ENCODE results near the gene SFXN5. TPM values are rescaled to one million over a fixed set of nuclear protein-coding genes. Genes with fewer than 3 reads are reported as not detected.

The SFXN5 gene
- total RNA-seq, 3 donors from 2014 or later (not counting 1 experiment from before 2014, with no cell fraction given), result 15.3 to 22.3 (median 19.8) TPM

- H3K27ac ChIP-seq (ENCODE audit: low read length), result no peak overlapping the region
- H3K4me3 ChIP-seq (ENCODE audit: low read length), result no peak overlapping the region
- H3K9me3 Mint-ChIP-seq, result no peaks in the 10 kb centered on the region
- DNase-seq (no peak), ATAC-seq (no peak)
- peaks cover 6 to 23% of the 10 kb centered on the region in 2 donors for H3K4me1 Mint-ChIP-seq
- peaks cover 16% of the 10 kb centered on the region for H3K4me1 ChIP-seq (ENCODE audit: control insufficient read depth, insufficient read depth, low read length)
- H3K27ac Mint-ChIP-seq, result peak overlapping the region; percentile 30 to 38
- peak overlapping the region; percentile 74 for H3K4me3 Mint-ChIP-seq
- no peaks in the 10 kb centered on the region for H3K36me3 Mint-ChIP-seq
- TF ChIP-seq, protein P1, sequence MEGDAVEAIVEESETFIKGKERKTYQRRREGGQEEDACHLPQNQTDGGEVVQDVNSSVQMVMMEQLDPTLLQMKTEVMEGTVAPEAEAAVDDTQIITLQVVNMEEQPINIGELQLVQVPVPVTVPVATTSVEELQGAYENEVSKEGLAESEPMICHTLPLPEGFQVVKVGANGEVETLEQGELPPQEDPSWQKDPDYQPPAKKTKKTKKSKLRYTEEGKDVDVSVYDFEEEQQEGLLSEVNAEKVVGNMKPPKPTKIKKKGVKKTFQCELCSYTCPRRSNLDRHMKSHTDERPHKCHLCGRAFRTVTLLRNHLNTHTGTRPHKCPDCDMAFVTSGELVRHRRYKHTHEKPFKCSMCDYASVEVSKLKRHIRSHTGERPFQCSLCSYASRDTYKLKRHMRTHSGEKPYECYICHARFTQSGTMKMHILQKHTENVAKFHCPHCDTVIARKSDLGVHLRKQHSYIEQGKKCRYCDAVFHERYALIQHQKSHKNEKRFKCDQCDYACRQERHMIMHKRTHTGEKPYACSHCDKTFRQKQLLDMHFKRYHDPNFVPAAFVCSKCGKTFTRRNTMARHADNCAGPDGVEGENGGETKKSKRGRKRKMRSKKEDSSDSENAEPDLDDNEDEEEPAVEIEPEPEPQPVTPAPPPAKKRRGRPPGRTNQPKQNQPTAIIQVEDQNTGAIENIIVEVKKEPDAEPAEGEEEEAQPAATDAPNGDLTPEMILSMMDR (IDR thresholded peaks at IDR 0.05), result no peak
- H3K27me3 ChIP-seq (ENCODE audit: control insufficient read depth, insufficient read depth, low read length), result peaks cover 4% of the 10 kb centered on the region
- no peaks in the 10 kb centered on the region for H3K9me3 ChIP-seq (ENCODE audit: control insufficient read depth, insufficient read depth, low read length)
- H3K27me3 Mint-ChIP-seq (ENCODE audit: low read depth in 2 of 2), result peaks cover 0 to 13% of the 10 kb centered on the region in 2 donors
- 97% methylated on average over 4 of the region's 4 CpGs for WGBS (ENCODE audit: insufficient coverage)
- intact Hi-C loops (cut with micrococcal nuclease), result loop anchor here (2.0 kb wide), 1 partner anchor 62 kb away; no protein-coding TSS in a partner anchor
- no peaks in the 10 kb centered on the region for H3K36me3 ChIP-seq (ENCODE audit: control insufficient read depth, insufficient read depth, low read length)
Measured at GRCh38 chr2:73114273-73114867, 42.9 kb upstream of the SFXN5 start.

- intact Hi-C loops (cut with micrococcal nuclease), result loop anchor here (1.0 kb wide), 1 partner anchor 42 kb away; the partner anchor contains the start of gene SFXN5
- peak within 1 kb of the TSS in 1 of 2 donors; percentile 77 for H3K27ac Mint-ChIP-seq
- TF ChIP-seq, protein P1 (IDR thresholded peaks at IDR 0.05), result no peak
- peak within 1 kb of the TSS; percentile 90 for H3K4me3 Mint-ChIP-seq
- H3K9me3 Mint-ChIP-seq, result no peaks in the 10 kb centered on the region
- peak; percentile 74 to 89 for DNase-seq
- H3K36me3 ChIP-seq (ENCODE audit: control insufficient read depth, insufficient read depth, low read length), result no peaks in the 10 kb centered on the region
- H3K27me3 Mint-ChIP-seq (ENCODE audit: low read depth in 2 of 2), result peaks cover 0 to 13% of the 10 kb centered on the region in 2 donors
- H3K4me1 ChIP-seq (ENCODE audit: control insufficient read depth, insufficient read depth, low read length), result peaks cover 16% of the 10 kb centered on the region
- H3K9me3 ChIP-seq (ENCODE audit: control insufficient read depth, insufficient read depth, low read length), result no peaks in the 10 kb centered on the region
- H3K4me3 ChIP-seq (ENCODE audit: low read length), result peak within 1 kb of the TSS; percentile 77
- H3K36me3 Mint-ChIP-seq, result no peaks in the 10 kb centered on the region
- peaks cover 4% of the 10 kb centered on the region for H3K27me3 ChIP-seq (ENCODE audit: control insufficient read depth, insufficient read depth, low read length)
- peaks cover 6 to 23% of the 10 kb centered on the region in 2 donors for H3K4me1 Mint-ChIP-seq
- under 1% methylated on average over 89 of the region's 93 CpGs for WGBS (ENCODE audit: insufficient coverage)
- peak within 1 kb of the TSS; percentile 31 for H3K27ac ChIP-seq (ENCODE audit: low read length)
- peak; percentile 81 to 89 (median 88) for ATAC-seq
Measured at GRCh38 chr2:73112913-73113854, 41.7 kb upstream of the SFXN5 start, which contains the start of gene RAB11FIP5. TSS of gene RAB11FIP5 (minus strand) at chr2:73112948. CDS start at chr2:73112777, 171 bp downstream.

DNA sequence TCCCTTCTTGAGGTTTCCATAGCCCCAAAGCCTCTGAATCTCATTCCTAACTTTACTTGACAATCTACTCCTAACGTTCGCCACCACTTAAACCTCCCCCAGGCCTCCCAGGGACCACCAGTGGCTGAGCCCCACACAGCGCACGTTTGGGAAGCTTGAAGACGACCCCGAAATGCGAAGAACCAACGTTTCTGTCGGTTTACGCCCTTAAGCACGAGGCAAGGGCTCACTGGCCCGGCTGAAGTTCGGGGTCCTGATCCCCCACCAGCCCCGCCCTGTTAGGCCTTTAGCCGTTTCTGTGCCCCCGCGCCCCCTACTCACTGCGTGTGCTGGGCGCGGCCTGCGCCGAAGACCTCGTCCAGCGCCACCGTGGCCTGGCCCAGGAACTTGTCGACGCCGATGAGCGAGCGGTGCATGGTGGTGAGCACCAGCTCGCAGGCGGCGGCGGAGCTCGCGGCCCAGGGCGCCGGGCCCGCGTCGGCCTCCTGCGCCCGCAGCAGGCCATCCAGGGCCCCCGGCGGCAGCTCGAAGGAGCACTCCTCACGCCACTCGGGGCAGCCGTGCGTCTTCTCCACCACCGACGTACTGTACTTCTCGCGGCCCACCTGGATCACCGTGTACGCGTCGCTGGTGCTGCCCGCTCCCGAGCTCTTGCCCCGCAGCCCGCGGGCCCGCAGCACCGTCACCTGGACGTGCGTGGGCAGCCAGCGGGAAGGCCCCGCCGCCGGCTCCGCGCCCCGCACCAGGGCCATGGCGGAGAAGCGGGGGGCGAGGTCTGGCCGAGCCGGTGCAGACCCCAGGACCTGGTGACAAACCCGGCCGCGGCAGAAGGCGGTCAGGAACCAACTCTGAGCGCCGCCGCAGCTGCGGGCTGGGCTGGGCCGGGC lies 40.8 kb upstream of the SFXN5 start:
- DNase-seq (peak; percentile 29 to 63), ATAC-seq (peak; percentile 32 to 48 (median 46))
- Histone ChIP-seq H3K36me3 (ENCODE audit: control insufficient read depth, insufficient read depth, low read length) (no peaks in the 10 kb centered on the region), H3K4me1 (ENCODE audit: control insufficient read depth, insufficient read depth, low read length) (peaks cover 23% of the 10 kb centered on the region), H3K9me3 (ENCODE audit: control insufficient read depth, insufficient read depth, low read length) (no peaks in the 10 kb centered on the region), H3K27ac (ENCODE audit: low read length) (no peak overlapping the region), H3K4me3 (ENCODE audit: low read length) (peak overlapping the region; percentile 37), H3K27me3 (ENCODE audit: control insufficient read depth, insufficient read depth, low read length) (peaks cover 4% of the 10 kb centered on the region)
- peaks cover 0 to 13% of the 10 kb centered on the region in 2 donors for H3K27me3 Mint-ChIP-seq (ENCODE audit: low read depth in 2 of 2)
- H3K36me3 Mint-ChIP-seq, result no peaks in the 10 kb centered on the region
- peak overlapping the region; percentile 90 for H3K4me3 Mint-ChIP-seq
- TF ChIP-seq, protein P1 (IDR thresholded peaks at IDR 0.05), result no peak
- intact Hi-C loops (cut with micrococcal nuclease), result loop anchor here (1.0 kb wide), 1 partner anchor 41 kb away; the partner anchor contains the start of gene SFXN5
- H3K9me3 Mint-ChIP-seq, result no peaks in the 10 kb centered on the region
- peak overlapping the region in 1 of 2 donors; percentile 77 for H3K27ac Mint-ChIP-seq
- peaks cover 11 to 28% of the 10 kb centered on the region in 2 donors for H3K4me1 Mint-ChIP-seq
- 3% methylated on average over 88 of the region's 88 CpGs for WGBS (ENCODE audit: insufficient coverage)
